Measurements from ENCODE around the gene PEX14.
"Not testable (repeated sequence)": the region's sequence is repeated elsewhere in the genome, so short reads cannot be mapped to it uniquely, and the experiment has no call there.

PEX14 gene

GRCh38 chr1:10495952-10496351 is 21.2 kb downstream of the PEX14 start:
- no peak overlapping the region for H3K4me3 ChIP-seq (ENCODE audit: low read depth, low read length)
- no peak for DNase-seq (ENCODE audit: low read depth)
- TF ChIP-seq MYC (IDR thresholded peaks at IDR 0.05; ENCODE audit: low read depth, low read length), result no peak
- TF ChIP-seq POLR2A (IDR thresholded peaks at IDR 0.05; ENCODE audit: extremely low read depth, insufficient read length), result no peak
- no peak for TF ChIP-seq MAX (IDR thresholded peaks at IDR 0.05; ENCODE audit: low read depth, low read length)
- TF ChIP-seq, protein P1, sequence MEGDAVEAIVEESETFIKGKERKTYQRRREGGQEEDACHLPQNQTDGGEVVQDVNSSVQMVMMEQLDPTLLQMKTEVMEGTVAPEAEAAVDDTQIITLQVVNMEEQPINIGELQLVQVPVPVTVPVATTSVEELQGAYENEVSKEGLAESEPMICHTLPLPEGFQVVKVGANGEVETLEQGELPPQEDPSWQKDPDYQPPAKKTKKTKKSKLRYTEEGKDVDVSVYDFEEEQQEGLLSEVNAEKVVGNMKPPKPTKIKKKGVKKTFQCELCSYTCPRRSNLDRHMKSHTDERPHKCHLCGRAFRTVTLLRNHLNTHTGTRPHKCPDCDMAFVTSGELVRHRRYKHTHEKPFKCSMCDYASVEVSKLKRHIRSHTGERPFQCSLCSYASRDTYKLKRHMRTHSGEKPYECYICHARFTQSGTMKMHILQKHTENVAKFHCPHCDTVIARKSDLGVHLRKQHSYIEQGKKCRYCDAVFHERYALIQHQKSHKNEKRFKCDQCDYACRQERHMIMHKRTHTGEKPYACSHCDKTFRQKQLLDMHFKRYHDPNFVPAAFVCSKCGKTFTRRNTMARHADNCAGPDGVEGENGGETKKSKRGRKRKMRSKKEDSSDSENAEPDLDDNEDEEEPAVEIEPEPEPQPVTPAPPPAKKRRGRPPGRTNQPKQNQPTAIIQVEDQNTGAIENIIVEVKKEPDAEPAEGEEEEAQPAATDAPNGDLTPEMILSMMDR (IDR thresholded peaks at IDR 0.05; ENCODE audit: low read depth, low read length), result no peak

DNA sequence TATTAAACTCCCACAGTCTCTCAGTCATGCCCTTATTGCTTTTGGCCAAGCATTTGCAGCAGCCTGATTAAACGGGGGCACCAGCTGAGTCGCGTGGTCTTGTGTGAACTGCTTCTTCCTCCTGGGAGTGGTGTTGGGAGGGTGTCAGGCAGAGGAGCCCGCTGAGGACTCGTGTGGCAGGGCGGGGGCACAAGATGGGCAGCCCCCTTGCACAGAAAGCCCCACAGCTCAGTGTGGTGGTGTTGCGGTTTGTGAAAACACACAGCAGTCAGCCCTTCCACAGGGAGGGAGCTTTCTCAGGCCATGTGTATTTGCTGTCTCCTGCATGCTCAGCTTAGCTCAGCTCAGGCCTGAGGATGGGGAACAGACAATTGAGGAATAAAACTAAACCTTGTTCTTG is 22.4 kb downstream of the PEX14 start:
- TF ChIP-seq, protein P1 (IDR thresholded peaks at IDR 0.05; ENCODE audit: low read depth, low read length), result no peak
- TF ChIP-seq MAX (IDR thresholded peaks at IDR 0.05; ENCODE audit: low read depth, low read length) (no peak), MYC (IDR thresholded peaks at IDR 0.05; ENCODE audit: low read depth, low read length) (no peak), POLR2A (IDR thresholded peaks at IDR 0.05; ENCODE audit: extremely low read depth, insufficient read length) (no peak)
- no peak overlapping the region for H3K4me3 ChIP-seq (ENCODE audit: low read depth, low read length)
- no peak for DNase-seq (ENCODE audit: low read depth)

DNA sequence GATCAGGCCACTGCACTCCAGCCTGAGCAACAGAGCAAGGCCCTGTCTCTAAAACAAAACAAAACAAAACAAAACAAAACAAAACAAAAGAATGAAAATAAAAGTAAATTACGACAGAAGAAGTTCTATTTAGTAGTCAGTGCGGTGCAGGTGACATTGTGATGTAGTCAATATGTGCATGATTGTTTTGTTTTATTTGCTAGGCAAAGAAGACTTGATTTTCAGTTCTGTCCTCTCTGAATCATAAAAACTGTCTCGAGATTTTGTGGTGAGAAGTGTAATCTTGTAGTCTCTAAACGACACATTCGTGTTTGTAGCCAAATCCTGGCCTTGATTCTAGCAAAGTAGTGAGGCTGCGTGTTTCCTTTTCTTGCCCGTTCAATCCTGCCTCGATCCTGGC is 23.5 kb downstream of the PEX14 start:
- no peak for DNase-seq (ENCODE audit: low read depth)
- TF ChIP-seq POLR2A (IDR thresholded peaks at IDR 0.05; ENCODE audit: extremely low read depth, insufficient read length), result no peak
- no peak for TF ChIP-seq MAX (IDR thresholded peaks at IDR 0.05; ENCODE audit: low read depth, low read length)
- no peak for TF ChIP-seq MYC (IDR thresholded peaks at IDR 0.05; ENCODE audit: low read depth, low read length)
- TF ChIP-seq, protein P1 (IDR thresholded peaks at IDR 0.05; ENCODE audit: low read depth, low read length), result no peak
- no peak overlapping the region for H3K4me3 ChIP-seq (ENCODE audit: low read depth, low read length)

DNA sequence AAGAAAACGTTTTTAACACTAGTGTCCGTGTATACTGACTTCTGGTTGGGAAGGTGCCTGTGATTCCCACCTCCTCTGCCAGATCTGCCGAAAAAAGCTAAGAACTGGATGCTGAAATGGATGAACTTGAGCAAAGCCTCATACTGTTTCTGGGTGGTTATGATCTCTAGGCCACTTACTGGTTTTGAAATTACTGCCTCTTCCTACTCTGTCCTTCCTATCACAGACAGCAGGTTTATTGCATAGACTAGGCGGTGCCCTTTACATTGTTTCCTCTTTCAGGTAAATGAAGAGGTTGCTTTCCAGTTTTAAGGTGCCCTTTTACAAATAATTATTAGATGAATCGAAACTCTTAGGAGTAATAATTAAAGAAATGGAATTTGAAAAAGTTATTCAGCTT is 27.5 kb downstream of the PEX14 start:
- TF ChIP-seq MYC (IDR thresholded peaks at IDR 0.05; ENCODE audit: low read depth, low read length), result no peak
- no peak for DNase-seq (ENCODE audit: low read depth)
- no peak overlapping the region for H3K4me3 ChIP-seq (ENCODE audit: low read depth, low read length)

- H3K4me3 ChIP-seq (ENCODE audit: low read depth, low read length), result no peak overlapping the region
- DNase-seq (ENCODE audit: low read depth), result no peak
- TF ChIP-seq, protein P1 (IDR thresholded peaks at IDR 0.05; ENCODE audit: low read depth, low read length), result no peak
- no peak for TF ChIP-seq POLR2A (IDR thresholded peaks at IDR 0.05; ENCODE audit: extremely low read depth, insufficient read length)
- TF ChIP-seq MYC (IDR thresholded peaks at IDR 0.05; ENCODE audit: low read depth, low read length), result no peak
- TF ChIP-seq MAX (IDR thresholded peaks at IDR 0.05; ENCODE audit: low read depth, low read length), result no peak
Measured at GRCh38 chr1:10504249-10504648, 29.5 kb downstream of the PEX14 start.

DNA sequence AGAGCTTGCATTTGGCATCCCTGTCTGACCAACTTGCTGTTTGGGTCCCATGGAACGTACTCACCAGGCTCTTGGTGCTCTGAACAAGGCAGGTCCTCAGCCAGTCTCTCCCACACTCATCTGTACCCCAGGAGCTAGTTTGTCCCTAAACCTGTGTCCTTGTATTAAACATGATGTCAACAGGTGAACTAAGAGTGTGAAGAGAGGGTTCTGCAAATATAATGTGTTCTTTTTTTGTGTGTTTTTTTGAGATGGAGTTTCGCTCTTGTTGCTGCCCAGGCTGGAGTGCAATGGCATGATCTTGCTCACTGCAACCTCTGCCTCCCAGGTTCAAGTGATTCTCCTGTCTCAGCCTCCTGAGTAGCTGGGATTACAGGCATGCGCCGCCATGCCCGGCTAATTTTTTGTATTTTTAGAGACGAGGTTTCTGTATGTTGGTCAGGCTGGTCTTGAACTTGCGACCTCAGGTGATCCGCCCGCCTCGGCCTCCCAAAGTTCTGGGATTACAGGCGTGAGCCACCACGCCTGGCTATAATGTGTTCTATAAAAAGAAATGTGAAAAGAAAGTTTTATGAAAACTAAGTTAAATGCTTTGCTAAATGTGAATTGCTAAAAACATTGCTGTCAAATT is 31.4 kb downstream of the PEX14 start:
- DNase-seq (ENCODE audit: low read depth), result not testable (repeated sequence)

DNA sequence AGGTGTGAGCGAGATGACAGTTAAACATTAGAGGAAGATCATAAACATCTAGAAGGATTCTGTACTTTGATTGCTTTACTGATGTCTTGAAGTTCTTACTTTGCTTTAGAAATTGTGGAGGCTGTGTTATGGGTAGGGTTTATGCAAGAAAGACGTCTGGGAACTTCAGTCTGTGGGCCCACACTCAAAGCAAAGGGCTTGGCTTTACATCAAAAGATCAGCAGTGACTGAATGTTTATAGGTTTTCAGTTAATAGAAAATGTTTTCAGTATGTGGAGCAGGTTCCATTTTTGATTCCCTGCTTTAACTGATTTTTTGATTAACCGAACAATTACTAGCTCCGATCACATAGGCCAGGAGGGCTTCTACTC is 31.9 kb downstream of the PEX14 start:
- no peak for DNase-seq (ENCODE audit: low read depth)
- TF ChIP-seq, protein P1 (IDR thresholded peaks at IDR 0.05; ENCODE audit: low read depth, low read length), result no peak
- no peak for TF ChIP-seq MYC (IDR thresholded peaks at IDR 0.05; ENCODE audit: low read depth, low read length)
- no peak for TF ChIP-seq MAX (IDR thresholded peaks at IDR 0.05; ENCODE audit: low read depth, low read length)
- TF ChIP-seq POLR2A (IDR thresholded peaks at IDR 0.05; ENCODE audit: extremely low read depth, insufficient read length), result no peak
- no peak overlapping the region for H3K4me3 ChIP-seq (ENCODE audit: low read depth, low read length)

More for the DNA sequence above, 31.4 kb downstream of the PEX14 start:
- H3K4me3 ChIP-seq (ENCODE audit: low read depth, low read length), result not testable (repeated sequence)
